ENCODE measurements around the gene DPM1. TPM values are rescaled to one million over a fixed set of nuclear protein-coding genes. Genes with fewer than 3 reads are reported as not detected.
A peak's percentile ranks its signal among the peaks of the same experiment; 100 is the strongest.

The DPM1 gene
- total RNA-seq, 1 donor from 2014 or later: 37.5 TPM

- DNase-seq (ENCODE audit: low spot score in 2 of 2): peak in 1 of 2 donors; percentile 82
- H3K4me1 ChIP-seq: peaks cover 0 to 62% of the 10 kb centered on the region in 2 donors
Observed at GRCh38 chr20:50919567-50919966, 38.8 kb downstream of the DPM1 start.

GRCh38 chr20:50918403-50918802, 39.9 kb downstream of the DPM1 start:
- peak overlapping the region; percentile 14 to 15 for H3K27ac ChIP-seq
- peaks cover 0 to 69% of the 10 kb centered on the region in 2 donors for H3K4me1 ChIP-seq
- H3K4me3 ChIP-seq: no peak overlapping the region
- DNase-seq (ENCODE audit: low spot score in 2 of 2): no peak
- H3K27me3 ChIP-seq: no peaks in the 10 kb centered on the region
- no peak for TF ChIP-seq CTCF (IDR thresholded peaks at IDR 0.05)
- peaks cover 0 to 4% of the 10 kb centered on the region in 2 donors for H3K36me3 ChIP-seq
- intact Hi-C loops (cut with DNase I): no loop called here
- no peaks in the 10 kb centered on the region for H3K9me3 ChIP-seq

More at GRCh38 chr20:50919567-50919966, 38.8 kb downstream of the DPM1 start:
- no peak for TF ChIP-seq CTCF (IDR thresholded peaks at IDR 0.05)
- intact Hi-C loops (cut with DNase I): no loop called here
- Histone ChIP-seq H3K36me3 (peaks cover 0 to 4% of the 10 kb centered on the region in 2 donors), H3K9me3 (no peaks in the 10 kb centered on the region), H3K27me3 (no peaks in the 10 kb centered on the region), H3K27ac (peak overlapping the region in 1 of 2 donors; percentile 12), H3K4me3 (no peak overlapping the region)

- no peak for TF ChIP-seq CTCF (IDR thresholded peaks at IDR 0.05)
- H3K27me3 ChIP-seq: no peaks in the 10 kb centered on the region
- no peak for DNase-seq (ENCODE audit: low spot score in 2 of 2)
- H3K4me1 ChIP-seq: peaks cover 0 to 65% of the 10 kb centered on the region in 2 donors
- H3K36me3 ChIP-seq: peaks cover 0 to 4% of the 10 kb centered on the region in 2 donors
- no peaks in the 10 kb centered on the region for H3K9me3 ChIP-seq
- no peak overlapping the region for H3K4me3 ChIP-seq
- H3K27ac ChIP-seq: peak overlapping the region; percentile 15 to 60
- intact Hi-C loops (cut with DNase I): no loop called here
Observed at GRCh38 chr20:50916934-50917333, 41.4 kb downstream of the DPM1 start.

GRCh38 chr20:50916257-50916656, 42.1 kb downstream of the DPM1 start:
- no peaks in the 10 kb centered on the region for H3K9me3 ChIP-seq
- intact Hi-C loops (cut with DNase I): no loop called here
- no peaks in the 10 kb centered on the region for H3K27me3 ChIP-seq
- no peak for TF ChIP-seq CTCF (IDR thresholded peaks at IDR 0.05)
- H3K4me1 ChIP-seq: peaks cover 0 to 67% of the 10 kb centered on the region in 2 donors
- DNase-seq (ENCODE audit: low spot score in 2 of 2): no peak
- peak overlapping the region; percentile 15 to 60 for H3K27ac ChIP-seq
- H3K36me3 ChIP-seq: peaks cover 0 to 4% of the 10 kb centered on the region in 2 donors
- H3K4me3 ChIP-seq: no peak overlapping the region

GRCh38 chr20:50915424-50915823, 42.9 kb downstream of the DPM1 start:
- H3K9me3 ChIP-seq: no peaks in the 10 kb centered on the region
- H3K27me3 ChIP-seq: no peaks in the 10 kb centered on the region
- no peak for TF ChIP-seq CTCF (IDR thresholded peaks at IDR 0.05)
- H3K36me3 ChIP-seq: peaks cover 0 to 4% of the 10 kb centered on the region in 2 donors
- no peak for DNase-seq (ENCODE audit: low spot score in 2 of 2)
- intact Hi-C loops (cut with DNase I): no loop called here
- no peak overlapping the region for H3K4me3 ChIP-seq
- H3K27ac ChIP-seq: peak overlapping the region; percentile 23 to 60
- peaks cover 0 to 65% of the 10 kb centered on the region in 2 donors for H3K4me1 ChIP-seq

Measured in ascending aorta (tissue), 2 donors.